GM21360 (cell line): ENCODE data around the gene FAM89B.
A peak's percentile ranks its signal among the peaks of the same experiment; 100 is the strongest.
"Not testable (repeated sequence)": the region's sequence is repeated elsewhere in the genome, so short reads cannot be mapped to it uniquely, and the experiment has no call there.

Source experiments
- ATAC-seq: cut with Tn5 transposase; IDR thresholded peaks from one replicate; pipeline ENCODE4 v1.9.1; 2021; ENCODE audit warnings: mild to moderate bottlenecking, moderate library complexity; ENCODE audit not compliant: unreplicated experiment

The FAM89B gene

DNA sequence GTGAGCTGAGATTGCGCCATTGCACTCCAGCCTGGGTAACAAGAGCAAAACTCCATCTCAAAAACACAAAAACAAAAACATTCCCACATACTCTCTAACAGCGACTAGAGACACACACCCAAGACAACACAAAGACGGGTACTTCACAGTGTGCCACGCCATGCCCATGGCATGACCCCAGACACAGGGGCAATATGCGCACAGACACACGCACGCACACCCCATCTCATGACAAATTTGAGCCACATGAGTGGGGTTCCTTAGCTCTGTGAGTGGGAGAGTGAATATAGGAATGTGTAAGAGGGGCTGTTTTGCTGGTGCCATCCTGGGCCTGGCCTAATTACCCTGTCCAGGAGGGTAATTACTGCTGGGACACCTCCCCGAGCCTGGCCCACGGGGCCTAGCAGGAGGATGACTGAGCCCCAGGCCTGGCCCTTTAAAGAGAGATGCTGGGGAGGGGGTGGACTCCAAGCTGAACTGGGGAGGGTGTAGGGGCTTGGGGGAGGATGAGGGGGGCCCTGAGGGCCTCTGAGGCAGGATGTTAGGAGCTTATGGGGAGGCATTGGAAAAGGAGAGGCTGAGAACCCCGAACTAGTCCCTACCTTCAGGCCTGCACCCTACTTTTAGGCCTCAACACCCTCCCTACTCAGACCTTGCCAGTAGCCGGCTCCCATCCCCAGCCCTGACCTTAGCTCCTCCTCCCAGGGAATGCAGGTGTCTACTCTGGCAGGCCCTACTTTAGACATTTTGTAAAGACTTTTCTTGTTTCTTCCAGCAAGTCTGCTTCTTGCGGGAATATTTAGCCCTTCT is 15.7 kb upstream of the FAM89B start:
- no peak for ATAC-seq

DNA sequence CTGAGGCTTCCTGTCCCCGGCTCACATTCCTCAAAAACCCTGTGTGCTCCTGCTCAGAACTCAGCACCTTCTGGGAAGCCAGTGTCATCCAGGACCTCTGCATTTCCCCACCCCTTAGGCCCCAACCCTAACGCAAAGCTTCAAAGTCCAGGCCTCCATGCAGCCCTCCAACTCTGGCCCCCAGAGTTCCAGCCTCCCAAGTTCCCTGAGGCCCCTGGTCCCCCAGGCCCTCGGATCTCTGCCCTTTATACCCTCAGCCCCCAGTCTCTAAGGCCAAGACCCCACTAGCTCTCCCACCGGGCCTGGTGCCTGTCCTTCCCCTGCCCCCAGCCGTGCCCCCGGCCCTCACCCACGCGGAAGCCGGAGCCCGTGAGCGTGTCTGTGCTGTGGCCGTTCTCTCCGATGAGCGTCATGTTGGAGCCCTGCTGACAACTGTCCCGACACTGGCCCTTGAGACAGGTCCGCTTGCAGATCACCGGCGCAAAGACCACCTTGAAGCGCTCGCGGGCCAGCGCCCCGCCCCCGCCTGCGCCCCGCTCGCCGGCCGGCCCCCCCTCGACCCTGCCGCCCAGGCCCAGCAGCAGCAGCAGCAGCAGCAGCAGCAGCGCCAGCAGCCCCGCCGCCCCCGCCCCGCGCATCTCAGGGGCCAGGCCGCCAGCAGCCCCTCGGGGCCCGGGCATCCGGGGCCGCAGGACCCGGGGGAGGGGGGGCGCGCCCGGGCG is 14.9 kb upstream of the FAM89B start:
- ATAC-seq = no peak

DNA sequence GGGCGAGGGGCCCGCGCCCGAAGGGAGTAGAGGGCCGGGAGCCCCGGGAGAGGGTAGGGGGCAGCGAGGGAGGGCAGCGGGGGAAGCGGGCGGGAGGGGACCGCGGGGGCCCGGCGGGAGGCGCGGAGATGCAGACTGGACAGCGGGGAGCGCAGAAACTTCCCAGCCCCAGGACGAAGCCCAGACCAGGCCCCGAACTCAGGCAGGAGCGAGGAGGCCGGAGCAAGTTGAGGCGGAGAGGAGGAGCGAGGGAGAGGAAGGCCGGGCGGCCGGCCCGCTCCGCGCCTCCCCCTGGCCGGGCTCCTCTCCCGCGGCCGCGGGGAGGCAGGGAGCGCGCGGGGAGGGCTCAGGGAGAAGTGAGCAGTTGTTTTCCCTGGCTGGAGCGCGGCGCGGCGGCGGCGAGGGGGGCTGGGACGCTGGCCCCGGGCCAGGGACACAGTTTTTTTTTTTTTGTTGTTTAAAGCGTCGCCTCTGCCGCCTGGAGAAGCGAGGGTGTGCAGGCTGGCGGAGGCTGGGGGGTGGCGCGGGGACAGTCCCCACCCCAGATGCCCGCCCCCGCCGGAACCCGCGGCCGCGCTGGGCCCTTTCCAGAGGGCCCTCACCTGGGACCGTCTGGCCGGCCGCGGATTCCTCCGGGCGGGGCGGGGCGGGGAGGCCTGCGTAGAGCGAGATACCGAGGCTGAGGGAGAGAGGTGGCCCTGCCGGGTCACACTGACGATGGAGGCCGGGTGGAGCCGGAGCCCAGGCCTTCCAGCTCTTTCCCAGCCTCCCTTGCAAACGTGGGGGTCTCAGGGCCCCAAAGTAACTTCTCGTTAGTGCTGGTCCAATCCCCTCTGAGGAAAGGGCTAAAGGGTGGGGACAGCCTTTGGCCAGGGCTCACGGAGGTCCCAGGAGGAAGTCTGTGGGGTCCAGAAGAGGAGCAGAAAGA is 14.1 kb upstream of the FAM89B start, which contains the start of gene LTBP3:
TSS of gene LTBP3 (minus strand) at position 358 of the 928 bp plus-strand sequence. CDS start 400 bp downstream, outside the sequence.
- ATAC-seq = no peak

DNA sequence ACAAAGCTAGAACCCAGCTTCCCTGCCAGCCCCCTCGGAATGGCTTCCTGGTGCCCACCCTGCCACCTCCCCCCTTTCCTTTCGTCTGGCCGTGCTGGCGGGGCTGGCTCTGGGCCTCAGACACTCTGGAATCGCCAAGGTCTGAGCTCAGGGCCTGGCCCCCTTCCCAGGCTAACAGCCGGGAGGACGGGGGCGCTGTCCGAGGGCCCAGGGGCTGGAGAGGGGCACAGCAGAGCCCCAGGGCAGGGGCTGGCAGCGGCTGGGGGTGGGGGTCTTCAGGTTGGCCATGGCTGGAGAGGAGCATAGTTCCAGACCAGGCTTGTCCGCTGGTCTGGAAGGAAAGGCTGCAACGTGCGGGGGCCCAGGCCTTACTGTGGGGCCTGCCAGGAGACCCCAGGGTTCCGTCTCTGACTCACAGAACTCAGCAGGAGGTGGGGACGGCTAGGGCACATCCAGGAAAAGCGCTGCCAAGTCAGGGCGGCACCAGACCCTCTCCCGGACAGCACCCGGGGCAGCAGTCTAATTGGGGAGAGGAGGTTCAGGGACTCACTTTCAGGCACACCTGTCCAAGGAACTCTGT is 13.3 kb upstream of the FAM89B start:
- ATAC-seq = no peak

DNA sequence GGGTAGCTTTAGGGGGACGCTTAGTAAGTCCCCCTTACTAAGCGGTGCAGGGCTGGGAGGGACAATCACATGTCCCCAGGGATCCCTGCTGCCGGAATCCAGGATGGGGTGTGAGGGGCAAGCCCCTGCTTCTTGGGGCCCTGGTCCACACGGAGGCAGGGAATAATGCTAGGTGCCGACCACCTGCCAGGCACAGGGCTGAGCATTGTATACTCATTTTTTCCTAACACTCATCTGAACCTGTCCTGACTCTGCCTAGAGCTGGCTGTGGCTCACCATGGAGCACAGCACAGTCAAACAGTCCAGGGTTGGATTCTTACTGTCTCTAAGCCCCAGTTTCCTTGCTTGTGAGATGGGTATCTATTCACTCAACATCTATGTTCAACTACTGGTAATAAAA is 12.8 kb upstream of the FAM89B start:
- ATAC-seq = no peak

DNA sequence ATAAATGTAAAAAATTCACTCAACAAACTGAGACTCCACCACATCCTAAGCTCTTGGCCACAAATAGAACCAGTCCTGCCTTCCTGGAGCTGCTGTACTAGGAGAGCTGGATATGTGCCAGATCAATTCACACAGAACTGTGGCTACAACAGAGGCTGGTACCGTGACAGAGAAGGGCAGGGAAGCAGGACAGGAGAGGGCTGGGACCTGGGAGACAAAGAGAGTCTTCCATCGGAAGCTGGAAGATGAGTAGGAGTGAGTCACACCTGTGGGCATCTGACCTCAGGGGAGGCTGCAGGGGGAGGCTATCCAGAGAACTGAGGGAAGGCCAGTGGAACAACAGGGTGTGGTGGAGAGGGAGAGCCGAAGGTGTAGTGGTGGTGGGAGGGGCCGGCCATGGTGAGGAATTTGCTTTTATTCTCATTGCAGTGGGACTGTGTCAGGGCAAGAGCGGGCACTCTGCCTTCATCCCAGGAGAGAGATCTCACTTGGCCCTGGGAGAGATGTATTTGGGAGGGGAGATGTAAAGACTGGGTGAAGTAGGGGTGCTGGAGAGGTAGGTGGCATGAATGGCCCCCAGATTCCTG is 12.3 kb upstream of the FAM89B start:
- ATAC-seq = no peak

DNA sequence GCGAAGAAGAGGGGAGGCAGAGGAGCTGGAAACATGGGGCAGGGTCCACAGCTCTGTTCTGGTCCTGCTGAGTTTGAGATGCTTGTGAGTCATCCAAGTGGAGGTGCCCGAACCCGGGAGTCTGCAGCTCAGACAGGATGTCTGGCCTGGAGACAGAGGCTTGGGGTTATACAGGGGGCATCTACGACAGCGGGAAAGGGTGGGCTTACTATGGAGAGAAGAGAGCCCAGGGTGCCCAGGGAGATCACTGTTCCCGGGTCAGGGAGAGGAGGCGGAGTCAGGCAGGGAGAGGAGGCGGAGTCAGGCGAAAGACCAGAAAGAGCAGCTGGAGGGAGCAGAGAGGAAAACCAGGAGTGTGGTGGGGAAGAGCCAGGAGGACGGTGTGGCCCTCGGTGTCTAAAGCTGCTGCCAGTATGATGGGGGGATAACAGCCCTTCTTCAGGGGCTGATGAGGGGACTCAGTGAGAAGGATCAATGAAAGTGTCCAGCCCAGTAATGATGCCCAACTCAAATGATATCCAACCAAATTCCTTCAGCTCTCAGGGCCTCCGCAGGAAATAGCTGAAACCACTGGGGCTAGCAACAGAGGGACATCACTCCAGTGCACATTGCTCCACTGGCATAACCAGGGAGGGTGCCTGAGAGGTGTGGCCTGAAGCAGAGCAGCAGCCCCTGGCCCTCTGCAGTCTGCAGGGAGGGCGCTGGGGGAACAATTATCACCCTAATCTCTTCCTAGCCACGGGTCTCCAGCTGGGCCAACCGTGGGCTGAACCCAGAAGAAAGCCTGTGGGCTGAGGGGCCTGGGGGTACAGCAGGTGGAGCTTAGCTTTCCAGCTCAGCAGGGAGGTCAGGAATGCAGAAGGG is 11.6 kb upstream of the FAM89B start:
- ATAC-seq = no peak

DNA sequence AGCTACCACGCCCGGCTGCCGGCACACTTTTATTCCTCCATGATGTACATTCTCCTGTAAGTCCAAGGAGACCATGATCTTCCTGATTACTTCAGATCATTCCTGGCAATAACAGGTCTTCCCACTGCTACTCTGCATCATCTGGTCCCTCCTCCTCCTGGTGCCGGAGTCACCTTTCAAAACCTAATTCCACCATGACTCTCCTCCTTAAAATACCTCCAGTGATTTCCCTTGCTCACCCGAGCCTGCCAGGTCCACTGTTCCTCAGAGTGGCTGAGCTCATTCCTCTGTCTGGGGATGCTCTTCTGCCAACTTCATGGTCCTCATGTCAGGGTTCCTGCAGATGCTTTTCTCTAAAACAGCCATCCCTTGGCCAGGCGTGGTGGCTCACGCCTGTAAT is 10.3 kb upstream of the FAM89B start:
- no peak for ATAC-seq

DNA sequence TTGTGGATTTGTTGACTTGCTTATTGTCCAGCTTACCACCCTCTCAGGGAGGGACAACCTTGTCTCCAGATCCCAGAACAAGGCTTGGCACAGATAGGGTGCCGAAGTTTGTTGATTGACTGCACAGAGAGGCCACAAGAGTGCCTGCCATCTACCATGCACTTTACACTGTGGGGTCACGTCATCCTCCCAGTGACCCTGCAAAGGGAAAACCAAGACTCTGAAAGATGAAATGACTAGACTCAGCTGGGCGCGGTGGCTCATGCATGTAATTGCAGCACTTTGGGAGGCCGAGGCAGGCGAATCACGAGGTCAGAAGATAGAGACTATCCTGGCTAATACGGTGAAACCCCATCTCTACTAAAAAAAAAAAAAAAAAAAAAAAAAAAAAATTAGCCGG is 9.6 kb upstream of the FAM89B start:
- no peak for ATAC-seq

DNA sequence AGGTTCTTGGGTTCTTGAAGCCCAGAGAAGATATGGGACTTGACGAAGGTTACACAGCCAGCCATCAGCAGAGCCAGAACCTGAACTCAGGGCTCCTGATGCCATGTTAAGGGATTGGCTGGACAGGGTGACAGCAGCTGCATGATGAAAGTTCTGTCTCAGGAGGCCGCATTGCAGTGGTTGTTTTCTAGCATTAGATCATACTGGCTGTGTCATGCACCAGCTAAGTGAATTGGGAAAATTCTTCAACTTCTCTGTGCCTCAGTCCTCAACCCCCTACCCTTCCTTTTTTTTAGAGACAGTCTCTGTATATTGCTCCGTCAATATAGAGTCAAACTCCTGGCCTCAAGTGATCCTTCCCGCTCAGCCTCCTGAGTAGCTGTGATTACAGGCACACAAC is 8.7 kb upstream of the FAM89B start:
- no peak for ATAC-seq

DNA sequence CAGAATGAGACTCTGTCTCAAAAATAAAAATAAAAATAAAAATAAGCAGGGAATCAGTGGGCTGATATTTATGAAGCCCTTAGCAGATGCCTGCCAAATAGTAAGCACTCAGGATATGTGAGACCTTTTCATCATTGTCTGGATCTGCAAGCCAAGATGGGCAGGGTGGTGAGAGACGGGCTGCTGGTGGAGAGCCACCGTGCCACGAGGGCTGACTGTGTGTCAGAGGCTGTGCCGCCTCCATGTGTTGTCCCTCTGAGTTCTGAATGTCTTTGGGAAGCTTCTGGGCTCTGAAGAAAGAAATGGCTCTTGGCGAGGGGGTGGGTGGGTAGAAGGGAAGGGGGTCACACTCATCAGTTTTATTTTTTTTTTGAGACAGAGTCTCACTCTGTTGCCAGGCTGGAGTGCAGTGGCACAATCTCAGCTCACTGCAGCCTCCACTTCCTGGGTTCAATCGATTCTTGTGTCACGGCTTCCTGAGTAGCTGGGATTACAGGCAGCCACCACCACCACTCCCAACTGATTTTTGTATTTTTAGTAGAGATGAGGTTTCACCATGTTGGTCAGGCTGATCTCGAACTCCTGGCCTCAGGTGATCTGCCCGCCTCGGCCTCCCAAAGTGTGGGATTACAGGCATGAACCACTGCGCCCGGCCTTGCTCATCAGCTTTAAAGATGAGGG is 7.3 kb upstream of the FAM89B start:
- not testable (repeated sequence) for ATAC-seq

DNA sequence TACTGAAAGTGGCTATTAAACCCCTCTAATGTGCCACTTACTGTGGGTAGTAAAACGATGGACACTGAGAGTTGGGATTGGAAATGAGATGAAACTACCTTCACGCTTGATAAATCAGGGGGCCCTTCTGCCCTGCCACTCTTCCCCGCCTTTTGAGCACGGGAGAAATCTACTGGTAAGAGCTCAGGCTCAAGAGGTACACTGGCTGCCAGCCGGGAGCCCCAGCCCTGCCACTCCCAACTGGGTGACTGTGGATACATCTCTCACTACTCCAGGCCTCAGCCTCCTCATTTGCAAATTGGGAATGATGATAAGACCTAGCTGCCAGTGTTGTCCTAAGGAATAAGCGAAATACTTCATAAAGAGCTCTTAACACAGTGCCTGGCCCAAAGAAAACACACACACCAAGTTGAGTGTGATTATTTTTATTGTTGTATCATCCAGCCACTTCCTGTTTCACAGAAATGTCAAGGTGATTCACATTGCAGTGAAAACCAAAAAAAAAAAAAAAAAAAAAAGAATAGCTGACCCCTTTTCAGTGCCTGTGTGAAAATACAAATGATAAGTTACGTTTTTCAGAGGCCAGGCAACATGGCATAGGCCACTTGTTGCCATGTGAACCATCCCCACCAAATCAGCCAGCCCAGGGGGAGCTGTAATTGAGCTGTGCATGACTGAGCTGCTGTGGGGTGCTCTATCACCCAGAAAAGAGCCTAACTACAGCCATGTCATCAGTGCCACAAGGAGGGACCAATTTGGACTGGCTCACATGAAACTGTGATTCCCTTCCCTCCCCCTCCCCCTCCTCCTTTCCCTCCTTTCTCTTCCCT is 6.5 kb upstream of the FAM89B start:
- no peak for ATAC-seq

DNA sequence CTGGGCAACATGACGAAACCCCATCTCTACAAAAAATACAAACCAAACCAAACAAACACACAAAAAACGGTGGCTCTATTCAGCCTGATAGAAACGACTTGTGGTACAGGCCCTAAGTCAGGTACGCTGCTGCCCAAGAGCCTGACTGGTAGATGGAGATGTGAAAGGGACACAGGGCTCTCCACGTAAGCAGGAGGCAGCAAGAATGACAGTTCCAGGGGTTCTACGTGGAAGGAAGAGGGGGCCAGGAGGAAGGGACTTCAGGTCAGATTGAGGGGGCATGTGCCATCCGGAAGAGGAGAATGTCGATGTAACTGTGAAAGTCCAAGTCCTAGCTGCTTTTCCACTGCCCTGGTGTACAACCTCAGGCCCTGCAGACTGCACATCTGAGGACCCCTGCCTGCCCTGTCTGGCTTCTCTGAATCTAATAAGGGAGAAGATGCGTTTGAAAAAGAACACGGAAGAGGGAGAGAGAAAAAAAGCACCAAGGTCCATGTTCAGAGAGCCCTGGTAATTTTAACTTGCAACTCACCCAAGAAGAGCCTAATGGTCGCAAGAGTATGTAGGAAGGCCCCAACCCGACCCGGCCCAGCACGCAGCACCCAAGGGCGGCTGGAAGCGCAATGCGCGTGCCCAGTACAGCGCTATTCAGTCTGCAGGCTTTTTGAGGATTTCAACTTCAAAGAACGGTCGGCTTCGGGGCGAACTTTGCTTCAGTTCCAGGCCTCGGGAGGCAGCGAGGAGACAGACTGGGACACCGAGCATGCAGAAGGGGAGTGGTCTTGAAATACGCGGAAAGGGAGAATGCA is 3.0 kb upstream of the FAM89B start:
- ATAC-seq = peak; percentile 5

DNA sequence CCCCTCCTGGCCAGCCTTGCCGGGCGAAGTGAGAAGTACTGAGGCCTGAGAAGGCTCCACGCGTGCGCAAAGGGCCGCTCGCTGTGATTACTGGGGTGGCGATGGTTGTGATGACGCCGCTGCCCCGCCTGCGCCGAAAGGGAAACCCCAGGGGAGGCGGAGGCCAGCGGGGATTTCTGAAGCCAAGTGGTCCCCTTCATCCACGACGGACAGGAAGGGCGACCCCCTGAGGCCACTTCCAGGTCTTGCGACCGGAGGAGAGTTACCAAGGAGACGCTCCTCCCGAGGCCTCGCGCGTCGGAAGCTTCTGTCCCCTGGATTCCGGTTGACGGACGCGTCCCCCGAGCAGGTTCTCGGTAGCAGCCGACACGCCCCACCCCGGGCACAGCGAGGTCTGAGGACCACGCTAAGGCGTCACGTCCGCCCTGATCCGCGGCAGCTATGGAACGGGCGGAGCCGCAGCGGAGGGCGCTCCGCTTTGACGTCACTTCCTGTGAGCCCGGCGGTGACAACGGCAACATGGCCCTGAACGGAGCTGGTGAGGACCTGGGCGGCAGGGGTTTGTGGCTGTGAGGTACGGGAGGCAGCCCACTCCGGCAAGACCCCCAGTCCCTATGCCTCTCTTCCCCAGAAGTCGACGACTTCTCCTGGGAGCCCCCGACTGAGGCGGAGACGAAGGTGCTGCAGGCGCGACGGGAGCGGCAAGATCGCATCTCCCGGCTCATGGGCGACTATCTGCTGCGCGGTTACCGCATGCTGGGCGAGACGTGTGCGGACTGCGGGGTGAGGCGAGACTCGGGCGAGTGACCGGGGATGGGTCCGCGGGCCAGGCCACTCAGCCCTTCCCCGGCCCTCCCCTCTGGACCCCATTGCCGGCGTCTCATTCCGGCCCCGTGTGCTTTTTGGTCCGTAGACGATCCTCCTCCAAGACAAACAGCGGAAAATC is 2.1 kb upstream of the FAM89B start, which contains the start of gene ZNRD2:
TSS of gene ZNRD2 (plus strand) at position 505 of the 946 bp plus-strand sequence. CDS start at position 520, 15 bp downstream.
- ATAC-seq = peak; percentile 53

DNA sequence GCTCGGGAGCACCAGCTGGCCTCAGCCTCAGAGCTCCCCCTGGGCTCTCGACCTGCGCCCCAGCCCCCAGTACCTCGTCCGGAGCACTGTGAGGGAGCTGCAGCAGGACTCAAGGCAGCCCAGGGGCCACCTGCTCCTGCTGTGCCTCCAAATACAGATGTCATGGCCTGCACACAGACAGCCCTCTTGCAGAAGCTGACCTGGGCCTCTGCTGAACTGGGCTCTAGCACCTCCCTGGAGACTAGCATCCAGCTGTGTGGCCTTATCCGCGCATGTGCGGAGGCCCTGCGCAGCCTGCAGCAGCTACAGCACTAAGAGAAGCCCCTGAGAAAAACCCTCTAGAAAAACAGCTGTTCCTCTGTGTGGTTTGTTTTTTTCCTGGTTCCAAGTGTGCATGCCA is 918 bp upstream of the FAM89B start:
- no peak for ATAC-seq

DNA sequence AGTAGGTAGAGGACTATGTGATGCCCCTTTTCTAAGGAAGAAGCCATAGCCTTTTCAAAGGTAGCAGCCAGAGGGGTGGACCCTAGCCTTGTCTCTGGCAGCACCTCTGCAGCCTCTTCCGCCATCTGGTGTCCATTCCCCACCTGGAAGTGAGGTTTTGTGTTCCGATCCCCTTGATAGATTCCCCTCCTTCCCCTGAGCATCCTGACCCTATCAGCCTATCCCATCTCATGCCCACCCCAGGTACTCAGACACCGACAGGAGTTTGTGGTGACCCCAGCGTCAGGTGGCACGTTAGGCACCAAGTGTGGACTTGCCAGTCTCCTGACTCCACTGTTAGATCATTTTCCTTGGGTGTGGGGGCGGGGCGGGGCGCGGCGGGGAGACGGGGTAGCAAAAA is 398 bp upstream of the FAM89B start:
- ATAC-seq = no peak
